ENCODE data around the gene MGMT. TPM values are rescaled to one million over a fixed set of nuclear protein-coding genes. Genes with fewer than 3 reads are reported as not detected.

Gene MGMT
- total and polyA plus RNA-seq, 8 donors, result 1.2 to 37.8 (median 21.3) TPM

DNA sequence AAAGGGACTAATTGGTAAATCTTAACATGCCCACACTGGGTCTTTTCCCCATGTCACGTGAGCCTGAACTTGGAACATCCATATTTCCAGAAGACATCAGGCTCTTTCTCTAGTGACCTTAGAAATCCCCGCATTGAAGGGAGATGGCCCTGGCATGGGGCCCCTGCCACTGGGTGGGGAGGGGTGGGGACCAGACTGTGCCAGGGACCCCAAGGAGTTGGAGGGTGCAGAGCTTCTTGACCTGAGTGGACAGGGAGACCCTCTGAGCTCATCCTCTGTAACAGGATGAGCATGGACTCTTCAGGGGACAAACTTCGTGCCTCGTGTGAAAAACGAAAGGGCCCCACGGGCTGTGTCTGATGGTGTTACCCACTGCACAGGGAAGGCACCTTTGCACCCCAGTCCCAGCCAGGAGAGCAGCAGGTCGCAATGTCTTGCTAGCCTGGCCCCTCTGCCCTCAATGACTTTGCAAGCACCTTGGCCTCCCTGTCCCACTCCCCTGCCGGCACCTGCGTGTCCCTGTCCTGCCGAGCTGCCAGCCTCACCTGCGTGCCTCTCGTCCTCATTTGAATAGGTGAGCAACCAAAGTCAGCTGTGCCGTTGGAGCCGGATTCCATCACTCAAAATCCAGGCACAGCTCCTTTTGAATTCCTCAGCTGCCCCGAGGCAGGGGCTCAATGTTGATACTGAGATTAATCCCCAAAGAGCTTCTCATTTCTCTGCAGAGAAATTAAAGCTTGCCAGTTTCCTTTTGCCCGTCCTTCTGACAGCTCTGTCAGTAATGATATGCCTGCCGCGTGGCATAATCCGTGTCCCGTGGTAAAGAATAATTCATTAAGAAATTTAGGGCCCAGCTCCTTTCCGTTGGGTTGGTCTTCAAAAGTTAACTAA lies 262.1 kb downstream of the MGMT start:
- no peak overlapping the region for H3K27ac ChIP-seq
- no peak for DNase-seq
- H3K27me3 ChIP-seq, result no peaks in the 10 kb centered on the region
- 93 to 95% (median 94%) methylated on average over 21 of the region's 21 CpGs for WGBS, 5 donors
- intact Hi-C loops (cut with DNase I; ENCODE audit: low total_unique reads), result no loop called here
- no peaks in the 10 kb centered on the region for H3K4me1 ChIP-seq
- peaks cover 0 to 18% (median 4%) of the 10 kb centered on the region in 4 donors for H3K36me3 ChIP-seq
- H3K4me3 ChIP-seq, result no peak overlapping the region
- no peak for TF ChIP-seq EP300 (IDR thresholded peaks at IDR 0.05)
- TF ChIP-seq POLR2AphosphoS5 (IDR thresholded peaks at IDR 0.05), result no peak
- TF ChIP-seq POLR2A (IDR thresholded peaks at IDR 0.05), result no peak
- TF ChIP-seq, protein P1, sequence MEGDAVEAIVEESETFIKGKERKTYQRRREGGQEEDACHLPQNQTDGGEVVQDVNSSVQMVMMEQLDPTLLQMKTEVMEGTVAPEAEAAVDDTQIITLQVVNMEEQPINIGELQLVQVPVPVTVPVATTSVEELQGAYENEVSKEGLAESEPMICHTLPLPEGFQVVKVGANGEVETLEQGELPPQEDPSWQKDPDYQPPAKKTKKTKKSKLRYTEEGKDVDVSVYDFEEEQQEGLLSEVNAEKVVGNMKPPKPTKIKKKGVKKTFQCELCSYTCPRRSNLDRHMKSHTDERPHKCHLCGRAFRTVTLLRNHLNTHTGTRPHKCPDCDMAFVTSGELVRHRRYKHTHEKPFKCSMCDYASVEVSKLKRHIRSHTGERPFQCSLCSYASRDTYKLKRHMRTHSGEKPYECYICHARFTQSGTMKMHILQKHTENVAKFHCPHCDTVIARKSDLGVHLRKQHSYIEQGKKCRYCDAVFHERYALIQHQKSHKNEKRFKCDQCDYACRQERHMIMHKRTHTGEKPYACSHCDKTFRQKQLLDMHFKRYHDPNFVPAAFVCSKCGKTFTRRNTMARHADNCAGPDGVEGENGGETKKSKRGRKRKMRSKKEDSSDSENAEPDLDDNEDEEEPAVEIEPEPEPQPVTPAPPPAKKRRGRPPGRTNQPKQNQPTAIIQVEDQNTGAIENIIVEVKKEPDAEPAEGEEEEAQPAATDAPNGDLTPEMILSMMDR (IDR thresholded peaks at IDR 0.05), result no peak
- H3K9me3 ChIP-seq, result peaks cover 0 to 15% (median 9%) of the 10 kb centered on the region in 4 donors

DNA sequence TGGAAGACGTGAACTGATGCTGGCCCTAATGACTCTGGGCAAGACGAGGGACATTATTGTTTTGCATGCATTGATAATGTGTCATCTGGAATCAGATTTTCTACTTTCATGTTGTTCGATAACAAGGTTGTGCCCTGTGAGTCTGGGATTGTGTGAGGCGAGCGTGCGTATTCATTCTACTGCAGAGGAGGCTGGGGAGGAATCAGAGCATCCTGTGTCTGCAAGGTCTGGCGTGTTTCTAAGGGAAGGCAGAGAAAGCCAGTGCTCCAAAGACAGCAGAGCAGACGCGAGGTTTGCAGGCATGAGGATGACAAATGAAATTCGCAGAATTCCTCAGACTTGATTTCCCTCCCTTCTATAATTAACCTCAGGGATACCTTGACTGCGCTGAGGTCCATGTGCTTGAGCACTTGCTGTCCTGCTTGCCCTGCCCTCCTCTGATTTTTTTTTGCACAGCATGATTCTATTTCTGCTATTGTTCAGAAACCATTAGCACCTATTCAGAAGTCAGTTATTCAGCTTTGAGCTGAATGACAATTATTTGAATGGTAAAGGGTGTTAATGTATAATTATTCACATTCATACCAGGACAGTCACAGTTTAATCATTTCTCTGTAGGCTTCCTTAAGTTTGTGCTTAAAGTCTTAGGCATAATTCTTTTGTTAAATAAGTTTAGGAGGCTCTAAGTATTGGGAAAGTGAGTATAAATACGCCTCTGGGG lies 263.4 kb downstream of the MGMT start:
- H3K9me3 ChIP-seq, result peaks cover 0 to 15% (median 9%) of the 10 kb centered on the region in 4 donors
- intact Hi-C loops (cut with DNase I; ENCODE audit: low total_unique reads), result no loop called here
- no peak for TF ChIP-seq POLR2A (IDR thresholded peaks at IDR 0.05)
- TF ChIP-seq POLR2AphosphoS5 (IDR thresholded peaks at IDR 0.05), result no peak
- TF ChIP-seq EP300 (IDR thresholded peaks at IDR 0.05), result no peak
- TF ChIP-seq, protein P1 (IDR thresholded peaks at IDR 0.05), result no peak
- H3K4me3 ChIP-seq, result no peak overlapping the region
- H3K4me1 ChIP-seq, result no peaks in the 10 kb centered on the region
- H3K36me3 ChIP-seq, result peaks cover 0 to 10% (median 4%) of the 10 kb centered on the region in 4 donors
- no peaks in the 10 kb centered on the region for H3K27me3 ChIP-seq
- H3K27ac ChIP-seq, result no peak overlapping the region
- DNase-seq, result no peak
- 92 to 95% (median 92%) methylated on average over 12 of the region's 12 CpGs for WGBS, 5 donors

DNA sequence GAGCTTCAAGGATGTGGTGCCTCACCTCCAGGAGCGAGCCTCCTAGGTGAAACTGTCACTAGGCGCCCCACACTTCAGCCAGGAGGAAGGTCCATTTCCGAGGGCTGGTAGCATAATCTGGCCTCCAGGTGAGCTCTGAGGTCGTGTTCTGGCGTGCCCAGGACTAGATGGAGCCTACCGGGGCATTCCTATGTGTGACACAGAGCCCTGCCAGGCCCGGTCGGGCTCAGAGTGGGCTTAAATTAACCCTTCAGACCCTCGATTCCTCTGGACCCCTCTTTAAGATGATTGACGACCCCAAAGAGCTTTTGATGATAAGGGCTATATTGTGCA lies 263.9 kb downstream of the MGMT start:
- TF ChIP-seq EP300 (IDR thresholded peaks at IDR 0.05) (no peak), POLR2AphosphoS5 (IDR thresholded peaks at IDR 0.05) (no peak), POLR2A (IDR thresholded peaks at IDR 0.05) (no peak)
- intact Hi-C loops (cut with DNase I; ENCODE audit: low total_unique reads), result no loop called here
- no peak overlapping the region for H3K27ac ChIP-seq
- peaks cover 0 to 15% (median 9%) of the 10 kb centered on the region in 4 donors for H3K9me3 ChIP-seq
- no peak for DNase-seq
- peaks cover 0 to 7% (median 2%) of the 10 kb centered on the region in 4 donors for H3K36me3 ChIP-seq
- 64 to 89% (median 82%) methylated on average over 9 to 10 of the region's 10 CpGs for WGBS, 5 donors
- no peak overlapping the region for H3K4me3 ChIP-seq
- H3K4me1 ChIP-seq, result no peaks in the 10 kb centered on the region
- H3K27me3 ChIP-seq, result no peaks in the 10 kb centered on the region

DNA sequence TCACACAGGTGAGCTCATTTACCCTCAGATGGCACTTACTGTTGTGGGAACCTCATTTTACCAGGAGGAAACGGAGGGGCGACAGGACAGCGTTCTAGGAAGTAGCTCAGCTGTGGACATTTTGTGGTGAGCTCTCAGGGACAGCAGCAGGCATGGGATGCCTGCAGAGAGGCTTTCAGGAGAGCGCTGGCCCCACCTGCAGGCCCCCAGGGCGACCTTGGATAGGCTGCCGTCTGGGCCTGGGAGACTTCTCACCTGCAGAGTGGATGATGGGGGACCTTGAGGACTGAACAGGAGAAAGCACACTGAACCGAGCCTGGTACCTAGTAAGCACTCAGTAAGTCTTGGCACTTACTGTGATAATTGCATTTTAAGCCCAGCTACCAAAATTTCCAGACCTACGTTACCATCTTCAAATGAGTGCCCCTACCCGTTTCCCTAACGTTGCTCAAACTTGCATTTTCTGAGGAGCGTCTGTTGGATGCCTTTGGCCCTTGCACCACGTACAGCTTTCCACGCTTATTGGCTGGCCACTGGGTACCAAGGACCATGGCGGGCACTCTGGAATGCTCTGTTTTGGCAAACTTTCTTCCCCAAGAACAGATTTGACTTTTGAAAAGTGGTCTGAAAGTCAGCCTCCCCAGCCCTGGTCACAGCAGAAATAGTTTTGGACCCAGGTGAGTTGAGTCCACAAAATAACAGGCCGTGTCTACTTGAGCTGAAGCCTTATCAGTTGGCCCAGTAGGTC lies 273.7 kb downstream of the MGMT start:
- intact Hi-C loops (cut with DNase I; ENCODE audit: low total_unique reads), result no loop called here
- DNase-seq, result peak in 1 of 2 donors; percentile 8
- WGBS, 5 donors, result 85 to 96% (median 93%) methylated on average over 15 of the region's 15 CpGs

More for the DNA sequence above, 273.7 kb downstream of the MGMT start:
- Histone ChIP-seq H3K4me1 (no peaks in the 10 kb centered on the region), H3K4me3 (no peak overlapping the region), H3K36me3 (peaks cover 0 to 15% (median 2%) of the 10 kb centered on the region in 4 donors), H3K9me3 (peaks cover 0 to 11% (median 6%) of the 10 kb centered on the region in 4 donors), H3K27me3 (no peaks in the 10 kb centered on the region), H3K27ac (no peak overlapping the region)
- TF ChIP-seq, protein P1 (IDR thresholded peaks at IDR 0.05), result no peak
- no peak for TF ChIP-seq POLR2A (IDR thresholded peaks at IDR 0.05)
- no peak for TF ChIP-seq EP300 (IDR thresholded peaks at IDR 0.05)
